ENCODE measurements around the gene TECPR1. TPM values are rescaled to one million over a fixed set of nuclear protein-coding genes. Genes with fewer than 3 reads are reported as not detected.
A peak's percentile ranks its signal among the peaks of the same experiment; 100 is the strongest.

Gene TECPR1
- total and polyA plus RNA-seq, 2 donors (not counting 1 experiment from before 2014, with no cell fraction given): 20.9 to 52.2 TPM

GRCh38 chr7:98210513-98211220 lies 41.4 kb downstream of the TECPR1 start:
- intact Hi-C loops (cut with micrococcal nuclease): no loop called here
- CTCF ChIA-PET: no interaction called here

More at GRCh38 chr7:98210513-98211220, 41.4 kb downstream of the TECPR1 start:
- DNase-seq (no peak), ATAC-seq (ENCODE audit: low read depth) (no peak)
- Histone ChIP-seq H3K79me2 (ENCODE audit: control insufficient read depth, insufficient read depth, low read length) (no peaks in the 10 kb centered on the region), H3K9me3 (ENCODE audit: control extremely low read depth in 1 of 3, control insufficient read depth in 2 of 3, insufficient read depth in 1 of 3, low read length in 2 of 3) (peaks cover 0 to 20% (median 0%) of the 10 kb centered on the region in 3 donors), H4K20me1 (ENCODE audit: control insufficient read depth, insufficient read depth, low read length, poor library complexity, severe bottlenecking) (peaks cover 3% of the 10 kb centered on the region), H3K9ac (ENCODE audit: low read length) (no peak overlapping the region), H3K27me3 (replicated peaks in 1 of 4; ENCODE audit: control extremely low read depth in 1 of 4, control insufficient read depth in 3 of 4, insufficient read depth in 4 of 4, low read length in 3 of 4) (peaks cover 0 to 29% (median 8%) of the 10 kb centered on the region in 4 experiments), H3K27ac (ENCODE audit: low read length in 2 of 2) (no peak overlapping the region), H3K36me3 (replicated peaks in 1 of 2; ENCODE audit: control extremely low read depth in 1 of 2, control insufficient read depth in 1 of 2, extremely low read depth in 1 of 2, insufficient read depth in 2 of 2, low read length in 1 of 2) (peaks cover 0 to 7% of the 10 kb centered on the region in 2 experiments), H3K4me3 (ENCODE audit: control extremely low read depth in 1 of 5, extremely low read depth in 1 of 5, insufficient read depth in 1 of 5, low read depth in 2 of 5, low read length in 4 of 5) (peak overlapping the region in 1 of 5 experiments; percentile 24), H3K4me1 (ENCODE audit: control insufficient read depth in 2 of 2, insufficient read depth in 2 of 2, low read length in 2 of 2) (peaks cover 12 to 14% of the 10 kb centered on the region in 2 donors), H2AFZ (ENCODE audit: insufficient read depth, low read depth, low read length, poor library complexity, severe bottlenecking) (no peak overlapping the region), H3K4me2 (replicated peaks; ENCODE audit: low read depth, low read length, poor library complexity, severe bottlenecking) (peak overlapping the region; percentile 61)
- H3K27me3 Mint-ChIP-seq: peaks cover 15% of the 10 kb centered on the region
- no peaks in the 10 kb centered on the region for H3K9me3 Mint-ChIP-seq (ENCODE audit: insufficient read depth)
- H3K27ac Mint-ChIP-seq: no peak overlapping the region
- H3K4me3 Mint-ChIP-seq: peak overlapping the region; percentile 60
- POLR2A ChIA-PET: interaction anchor here (0.7 kb wide), 1 partner anchor 8 kb away, joined by 4 read pairs; no protein-coding TSS in a partner anchor
- 10% methylated on average over 23 of the region's 49 CpGs for WGBS (ENCODE audit: insufficient coverage)
- H3K4me1 Mint-ChIP-seq: peaks cover 15% of the 10 kb centered on the region
- TF ChIP-seq EZH2 (IDR thresholded peaks at IDR 0.05; ENCODE audit: borderline replicate concordance, insufficient read depth, low read depth, low read length, poor library complexity, severe bottlenecking): no peak
- no peak for TF ChIP-seq CTCF (IDR thresholded peaks at IDR 0.05)

Measured in B cell (primary cell).